ENCODE measurements around the gene ZBTB42.

ZBTB42 gene

DNA sequence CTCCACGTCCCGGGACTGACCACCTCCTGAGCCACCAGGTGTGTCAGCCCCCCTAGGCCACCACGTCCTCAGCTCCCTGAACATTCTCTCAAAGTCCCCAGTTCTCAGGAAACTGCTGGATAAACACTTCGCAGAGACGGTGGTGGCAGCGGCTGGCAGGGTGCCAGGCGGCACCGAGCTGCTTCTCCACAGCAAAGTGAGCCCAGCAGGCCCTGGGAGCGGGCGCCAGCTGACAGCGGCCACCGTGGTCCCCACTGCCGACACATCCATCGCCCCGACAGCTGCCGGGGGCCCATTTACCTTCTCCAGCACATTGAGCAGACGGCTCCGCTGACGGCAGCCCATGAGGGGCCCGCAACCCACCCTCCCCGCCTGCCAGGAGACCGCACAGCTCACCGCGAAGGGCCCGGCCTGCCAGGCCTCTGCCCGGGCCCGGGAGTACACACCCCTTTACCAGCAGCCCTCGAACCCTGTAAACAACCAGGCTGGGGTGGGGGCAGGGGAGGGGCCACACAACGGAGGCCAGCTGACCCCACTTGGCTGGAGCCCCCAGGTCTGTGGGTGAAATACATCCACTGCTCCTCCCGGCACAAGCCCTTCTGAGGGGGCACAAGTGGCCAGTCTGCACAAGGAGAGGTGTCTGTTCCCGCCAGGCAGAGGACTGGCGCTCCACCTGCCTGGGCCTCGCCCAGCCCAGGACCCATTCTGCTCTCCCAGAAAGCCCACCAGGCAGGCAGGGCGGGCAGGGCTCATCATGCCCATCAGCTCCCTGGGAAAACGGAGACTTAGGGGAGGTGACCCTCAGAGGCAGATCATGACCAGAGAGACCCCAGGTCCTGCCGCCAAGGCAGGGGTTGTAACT lies 15.8 kb upstream of the ZBTB42 start:
- ChIA-PET CTCF (interaction anchor here (1.4 kb wide), 1 partner anchor 16 kb away, joined by 4 read pairs; no protein-coding TSS in a partner anchor), POLR2A (no interaction called here)
- no peak for DNase-seq (ENCODE audit: extremely low spot score)
- no peak for TF ChIP-seq CTCF (IDR thresholded peaks at IDR 0.05; ENCODE audit: control extremely low read depth, extremely low read depth, low read depth, missing control alignments)

DNA sequence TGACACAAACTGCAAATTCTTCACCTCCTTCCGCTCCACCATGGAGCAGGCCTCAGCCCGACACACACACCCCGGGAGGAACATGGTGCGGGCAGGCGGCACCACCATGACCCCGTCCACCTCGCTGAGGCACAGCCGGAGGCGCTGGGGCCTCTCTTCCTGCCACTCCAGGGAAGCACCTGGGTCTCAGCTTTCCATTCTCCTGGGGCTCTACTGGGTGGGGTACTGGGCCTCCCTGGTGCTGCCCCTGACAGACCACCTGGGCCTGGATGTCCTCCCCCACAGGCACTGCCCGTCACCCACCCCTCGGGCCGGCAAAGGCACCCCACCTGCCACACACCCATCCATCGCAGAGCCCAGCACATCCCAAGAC lies 15.2 kb upstream of the ZBTB42 start:
- ChIA-PET POLR2A (no interaction called here), CTCF (interaction anchor here (1.4 kb wide), 1 partner anchor 17 kb away, joined by 4 read pairs; no protein-coding TSS in a partner anchor)
- DNase-seq (ENCODE audit: extremely low spot score), result no peak
- TF ChIP-seq CTCF (IDR thresholded peaks at IDR 0.05; ENCODE audit: control extremely low read depth, extremely low read depth, low read depth, missing control alignments), result no peak

- POLR2A ChIA-PET, result no interaction called here
- no peak for TF ChIP-seq CTCF (IDR thresholded peaks at IDR 0.05; ENCODE audit: control extremely low read depth, extremely low read depth, low read depth, missing control alignments)
- DNase-seq (ENCODE audit: extremely low spot score), result no peak
- CTCF ChIA-PET, result no interaction called here
Measured at GRCh38 chr14:104786091-104786586, 14.8 kb upstream of the ZBTB42 start.

- DNase-seq (ENCODE audit: extremely low spot score), result no peak
- ChIA-PET POLR2A (no interaction called here), CTCF (no interaction called here)
- no peak for TF ChIP-seq CTCF (IDR thresholded peaks at IDR 0.05; ENCODE audit: control extremely low read depth, extremely low read depth, low read depth, missing control alignments)
Measured at GRCh38 chr14:104786726-104787675, 13.9 kb upstream of the ZBTB42 start.

DNA sequence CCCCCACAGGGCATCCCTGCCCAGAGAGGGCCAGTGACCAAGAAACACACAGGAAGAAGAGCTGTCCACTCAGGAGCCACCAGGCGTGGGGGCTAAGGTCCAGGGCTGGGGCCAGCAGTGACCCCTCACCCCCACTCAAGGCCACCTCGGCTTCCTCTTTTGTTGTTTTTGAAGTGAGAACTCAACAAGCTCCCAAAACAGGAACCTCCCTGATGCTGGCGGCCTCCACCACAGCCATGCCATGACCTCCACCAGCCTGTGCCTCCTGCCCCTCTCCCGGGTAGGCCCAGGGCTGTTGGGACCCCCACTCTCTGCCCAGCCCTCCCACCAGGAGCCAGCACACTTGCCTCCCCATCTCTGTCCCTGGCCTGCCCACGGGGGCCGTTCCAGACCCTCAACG lies 13.2 kb upstream of the ZBTB42 start:
- no peak for DNase-seq (ENCODE audit: extremely low spot score)
- CTCF ChIA-PET, result interaction anchor here (1.0 to 1.8 kb wide), 2 partner anchors 15 to 39 kb away, joined by 4 to 5 read pairs; no protein-coding TSS in a partner anchor
- POLR2A ChIA-PET, result no interaction called here
- TF ChIP-seq CTCF (IDR thresholded peaks at IDR 0.05; ENCODE audit: control extremely low read depth, extremely low read depth, low read depth, missing control alignments), result no peak

- ChIA-PET CTCF (interaction anchor here (1.0 to 1.8 kb wide), 2 partner anchors 16 to 38 kb away, joined by 4 to 5 read pairs; no protein-coding TSS in a partner anchor), POLR2A (no interaction called here)
- TF ChIP-seq CTCF (IDR thresholded peaks at IDR 0.05; ENCODE audit: control extremely low read depth, extremely low read depth, low read depth, missing control alignments), result no peak
- DNase-seq (ENCODE audit: extremely low spot score), result no peak
Measured at GRCh38 chr14:104788161-104788818, 12.6 kb upstream of the ZBTB42 start.

Measured in GM10248 (cell line).